Activated naive CD4-positive, alpha-beta T cell treated with anti-CD3 and anti-CD28 coated beads, Interleukin-2, amount 10 ng/mL, durations not matched to agents 7 days and 5 days (primary cell): ENCODE data around the gene COX5B.
"Not testable (repeated sequence)": the region's sequence is repeated elsewhere in the genome, so short reads cannot be mapped to it uniquely, and the experiment has no call there.

Experiments
- CTCF ChIA-PET: fragments of 350-600 bp; sonication (Branson Sonifier 250); formaldehyde crosslinking; loops from one replicate; lab custom pipeline; 2021; ENCODE audit warnings: antibody characterized with exemption; lab: Charles Lee
- DNase-seq: peaks from one replicate; pipeline ENCODE4 v3.0.0-alpha.2; 2020
- H3K27ac Mint-ChIP-seq: one replicate; pipeline ENCODE4 v1.8.0; 2021; ENCODE audit warnings: mild to moderate bottlenecking, moderate library complexity, mixed read lengths
- H3K27me3 Mint-ChIP-seq: one replicate; pipeline ENCODE4 v1.8.0; 2021; ENCODE audit warnings: mild to moderate bottlenecking, mixed read lengths
- H3K36me3 Mint-ChIP-seq: one replicate; pipeline ENCODE4 v1.8.0; 2021; ENCODE audit warnings: mixed read lengths
- H3K4me1 Mint-ChIP-seq: one replicate; pipeline ENCODE4 v1.8.0; 2021; ENCODE audit warnings: mixed read lengths
- H3K4me3 Mint-ChIP-seq: one replicate; pipeline ENCODE4 v1.8.0; 2021; ENCODE audit warnings: mild to moderate bottlenecking, moderate library complexity, mixed read lengths
- H3K9me3 Mint-ChIP-seq: one replicate; pipeline ENCODE4 v1.8.0; 2021; ENCODE audit warnings: mixed read lengths

COX5B gene, protein sequence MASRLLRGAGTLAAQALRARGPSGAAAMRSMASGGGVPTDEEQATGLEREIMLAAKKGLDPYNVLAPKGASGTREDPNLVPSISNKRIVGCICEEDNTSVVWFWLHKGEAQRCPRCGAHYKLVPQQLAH

DNA sequence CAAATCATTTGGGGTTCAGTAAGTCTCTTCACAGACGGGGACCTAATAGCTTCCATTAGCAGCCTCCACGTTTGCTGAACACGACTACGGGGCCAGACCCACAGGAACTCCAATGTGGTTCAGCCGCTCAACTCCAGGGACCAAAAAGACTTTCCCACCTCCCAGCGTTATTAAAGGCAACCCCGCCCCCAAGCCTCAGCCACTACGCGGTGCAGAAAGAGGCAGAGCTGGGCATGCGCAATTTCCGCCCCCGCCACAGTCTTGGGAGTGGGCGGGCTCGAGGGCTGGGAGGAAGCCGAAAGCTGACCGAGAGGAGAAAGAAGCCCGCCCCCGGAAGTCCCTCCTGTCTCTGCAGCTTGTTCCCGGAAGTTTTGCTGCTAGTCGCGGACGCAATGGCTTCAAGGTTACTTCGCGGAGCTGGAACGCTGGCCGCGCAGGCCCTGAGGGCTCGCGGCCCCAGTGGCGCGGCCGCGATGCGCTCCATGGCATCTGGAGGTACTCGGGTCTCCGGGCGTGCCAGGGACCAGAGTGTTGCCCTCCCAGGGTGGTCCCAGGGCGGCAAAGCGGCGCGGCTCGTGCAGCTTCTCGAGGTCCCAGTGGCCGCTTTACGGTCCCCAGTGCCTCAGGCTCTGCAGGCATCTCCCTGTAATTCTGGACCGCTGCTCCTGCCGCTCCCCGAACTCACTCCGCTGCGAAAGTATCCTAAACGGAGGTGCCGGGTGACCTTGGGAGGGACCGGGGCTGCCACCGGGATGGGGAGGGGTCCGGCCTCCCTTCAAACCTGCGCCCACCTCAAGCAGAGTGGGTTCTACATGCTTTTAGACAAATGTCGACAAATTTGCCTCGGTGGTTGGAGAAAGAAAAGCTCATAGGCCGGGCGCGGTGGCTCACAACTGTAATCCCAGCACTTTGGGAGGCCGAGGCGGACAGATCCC, at the start of gene COX5B:
TSS of gene COX5B (plus strand) at position 368 of the 935 bp plus-strand sequence. CDS start at position 393, 25 bp downstream.
- no peaks in the 10 kb centered on the region for H3K9me3 Mint-ChIP-seq
- peaks cover 9% of the 10 kb centered on the region for H3K27me3 Mint-ChIP-seq
- peak; percentile 99 for DNase-seq
- H3K36me3 Mint-ChIP-seq: peaks cover 27% of the 10 kb centered on the region
- H3K4me3 Mint-ChIP-seq: peak within 1 kb of the TSS; percentile 81
- peaks cover 22% of the 10 kb centered on the region for H3K4me1 Mint-ChIP-seq
- peak within 1 kb of the TSS; percentile 94 for H3K27ac Mint-ChIP-seq
- CTCF ChIA-PET: interaction anchor here (0.9 to 2.2 kb wide), 8 partner anchors 13 to 54 kb away, joined by 3 to 9 read pairs (median 6); partner anchors contain the start of gene ACTR1B

DNA sequence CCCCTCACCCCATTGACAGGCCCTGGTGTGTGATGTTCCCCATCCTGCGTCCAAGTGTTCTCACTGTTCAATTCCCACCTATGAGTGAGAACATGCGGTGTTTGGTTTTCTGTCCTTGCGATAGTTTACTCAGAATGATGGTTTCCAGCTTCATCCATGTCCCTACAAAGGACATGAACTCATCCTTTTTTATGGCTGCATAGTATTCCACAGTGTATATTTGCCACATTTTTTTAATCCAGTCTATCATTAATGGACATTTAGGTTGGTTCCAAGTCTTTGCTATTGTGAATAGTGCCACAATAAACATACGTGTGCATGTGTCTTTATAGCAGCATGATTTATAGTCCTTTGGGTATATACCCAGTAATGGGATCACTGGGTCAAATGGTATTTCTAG, 49.7 kb upstream of the COX5B start:
- DNase-seq, H3K4me3 Mint-ChIP-seq, H3K36me3 Mint-ChIP-seq, H3K9me3 Mint-ChIP-seq, H3K4me1 Mint-ChIP-seq, H3K27ac Mint-ChIP-seq, CTCF ChIA-PET: not testable (repeated sequence)
- H3K27me3 Mint-ChIP-seq: peaks cover 30% of the 10 kb centered on the region

DNA sequence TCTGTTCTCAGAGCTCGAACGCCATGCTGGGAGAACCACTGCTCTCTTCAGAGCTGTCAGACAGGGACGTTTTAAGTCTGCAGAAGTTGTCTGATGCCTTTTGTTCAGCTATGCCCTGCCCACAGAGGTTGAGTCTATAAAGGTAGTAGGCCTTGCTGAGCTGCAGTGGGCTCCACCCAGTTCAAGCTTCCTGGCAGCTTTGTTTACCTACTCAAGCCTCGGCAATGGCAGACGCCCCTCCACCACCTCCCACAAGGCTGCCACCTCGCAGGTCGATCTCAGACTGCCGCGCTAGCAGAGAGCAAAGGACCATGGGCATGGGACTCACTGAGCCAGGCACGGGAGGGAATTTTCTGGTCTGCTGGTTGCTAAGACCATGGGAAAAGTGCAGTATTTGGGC, 44.3 kb upstream of the COX5B start:
- peaks cover 17% of the 10 kb centered on the region for H3K27me3 Mint-ChIP-seq
- H3K4me3 Mint-ChIP-seq, H3K27ac Mint-ChIP-seq, DNase-seq, H3K4me1 Mint-ChIP-seq, H3K36me3 Mint-ChIP-seq, CTCF ChIA-PET, H3K9me3 Mint-ChIP-seq: not testable (repeated sequence)

DNA sequence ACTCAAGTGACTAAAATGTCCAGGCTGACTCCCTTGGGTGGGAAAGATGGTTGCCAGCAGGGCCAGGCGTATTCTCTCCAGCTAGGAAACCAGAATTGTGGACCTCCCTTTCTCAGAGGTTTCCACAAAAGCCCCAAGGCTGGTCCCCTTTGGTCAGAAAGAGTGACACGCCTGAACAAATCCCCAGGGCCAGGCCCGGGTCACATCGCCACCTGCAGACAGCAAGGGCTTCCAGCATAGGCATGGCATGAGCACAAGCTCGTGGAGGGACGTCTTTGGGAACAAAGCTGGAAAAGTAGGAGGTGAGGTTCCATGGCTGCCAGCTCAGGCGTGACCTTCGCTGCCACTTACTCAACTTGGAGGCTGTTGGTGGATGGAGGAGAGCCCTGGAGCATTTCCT, 40.8 kb upstream of the COX5B start:
- H3K27me3 Mint-ChIP-seq: peaks cover 14% of the 10 kb centered on the region
- CTCF ChIA-PET, H3K4me1 Mint-ChIP-seq, H3K9me3 Mint-ChIP-seq, H3K4me3 Mint-ChIP-seq, H3K27ac Mint-ChIP-seq, H3K36me3 Mint-ChIP-seq, DNase-seq: not testable (repeated sequence)

DNA sequence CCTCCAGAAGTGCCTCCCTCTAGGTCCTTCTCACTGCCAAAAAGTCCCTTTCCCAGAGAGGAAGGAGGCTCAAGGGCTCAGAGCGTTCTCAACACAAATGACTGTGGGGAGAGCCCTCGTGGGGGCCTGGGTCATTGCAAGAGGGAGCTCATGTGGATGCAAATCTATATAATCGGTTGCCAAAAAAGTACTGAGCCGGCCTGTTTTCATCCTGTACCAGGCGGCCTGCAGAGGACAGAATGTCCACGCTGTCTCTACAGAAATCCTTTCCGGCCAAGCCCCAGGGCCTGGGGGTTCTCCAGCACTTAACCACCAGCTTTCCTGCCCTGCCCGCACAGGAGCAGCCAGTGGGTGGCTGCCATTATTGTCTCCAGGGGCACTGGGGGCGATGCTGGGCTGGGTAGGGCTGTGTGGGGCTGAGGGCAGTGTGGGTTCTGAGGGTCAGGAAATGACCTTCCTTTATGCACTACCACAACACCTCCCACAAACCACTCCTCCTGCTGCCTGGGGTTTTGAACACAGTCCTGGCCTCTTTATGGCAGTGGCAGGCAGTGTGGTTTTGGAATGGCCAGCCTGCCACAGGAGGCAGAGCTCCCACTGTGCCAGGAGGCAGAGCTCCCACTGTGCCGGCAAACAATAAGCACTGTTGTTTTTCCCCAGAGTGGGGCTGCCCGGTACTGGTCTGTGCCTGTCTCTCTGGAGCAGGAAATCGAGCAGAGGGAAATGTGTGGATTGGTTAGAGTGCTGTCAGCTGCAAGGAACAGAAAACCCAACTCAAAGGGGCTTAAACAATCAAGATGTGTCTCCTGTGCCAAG, 40.1 kb upstream of the COX5B start:
- DNase-seq, H3K4me3 Mint-ChIP-seq, H3K27me3 Mint-ChIP-seq, H3K4me1 Mint-ChIP-seq, H3K27ac Mint-ChIP-seq, CTCF ChIA-PET, H3K9me3 Mint-ChIP-seq, H3K36me3 Mint-ChIP-seq: not testable (repeated sequence)

DNA sequence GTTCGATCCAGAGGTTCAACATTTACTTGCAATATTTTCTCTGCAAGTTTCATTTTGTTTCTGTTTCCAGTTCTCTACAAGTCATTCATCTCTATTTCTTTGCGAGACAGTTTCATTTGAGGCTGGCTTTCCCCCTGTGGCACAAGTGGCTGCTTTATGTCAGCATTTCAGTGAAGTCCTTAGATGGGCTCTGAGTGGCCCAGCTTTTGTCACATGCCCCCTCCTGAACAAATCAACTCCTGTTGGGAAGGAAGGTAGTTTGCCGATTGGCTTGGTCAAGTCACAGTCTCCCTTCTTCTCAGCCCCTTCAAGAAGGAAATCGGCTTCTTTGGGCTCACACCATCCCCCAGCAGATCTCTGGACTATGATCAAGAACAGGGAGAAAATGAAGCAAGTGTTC, 37.1 kb upstream of the COX5B start:
- H3K36me3 Mint-ChIP-seq, CTCF ChIA-PET, H3K27ac Mint-ChIP-seq, DNase-seq, H3K4me3 Mint-ChIP-seq, H3K4me1 Mint-ChIP-seq, H3K27me3 Mint-ChIP-seq, H3K9me3 Mint-ChIP-seq: not testable (repeated sequence)

DNA sequence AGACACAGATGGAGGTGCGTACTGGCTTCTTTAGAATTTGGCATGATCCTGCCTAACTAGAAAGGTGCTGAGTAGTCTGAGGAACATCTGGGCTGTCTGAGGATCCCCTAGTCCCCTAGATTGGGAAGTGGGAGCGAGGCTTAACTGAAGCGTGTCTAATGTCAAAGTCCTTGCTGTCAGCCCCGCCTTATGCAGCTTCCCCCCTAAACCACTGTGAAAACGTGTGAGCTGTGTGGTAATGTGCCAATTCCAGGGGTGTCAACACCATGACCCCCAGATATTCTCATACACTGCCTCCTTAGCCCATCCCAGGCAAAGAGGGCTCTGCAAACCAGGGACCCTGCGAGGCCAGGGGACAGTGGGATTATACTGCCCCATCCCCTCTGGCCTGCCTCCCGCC, 34.0 kb upstream of the COX5B start:
- CTCF ChIA-PET, H3K4me3 Mint-ChIP-seq, H3K27me3 Mint-ChIP-seq, H3K9me3 Mint-ChIP-seq, H3K27ac Mint-ChIP-seq, DNase-seq, H3K36me3 Mint-ChIP-seq, H3K4me1 Mint-ChIP-seq: not testable (repeated sequence)

DNA sequence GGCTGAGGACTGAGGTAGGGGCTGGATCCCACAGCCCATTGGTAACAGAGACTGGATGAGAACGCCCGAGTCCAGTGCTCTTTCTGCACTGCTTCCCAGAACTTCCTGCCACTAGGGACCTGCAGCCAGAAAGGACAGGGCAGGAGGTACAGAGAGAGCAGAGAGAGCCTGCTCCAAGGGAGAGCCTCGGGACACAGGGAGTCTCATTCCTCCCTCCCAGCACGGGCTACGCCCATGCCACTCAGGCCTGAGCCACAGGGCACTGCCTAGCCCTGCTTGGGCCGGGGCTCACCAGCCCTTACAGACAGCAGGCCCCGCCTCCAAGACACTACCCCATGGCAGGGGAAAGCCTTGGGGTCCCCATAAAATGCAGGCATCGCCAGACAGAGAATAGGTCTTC, 30.1 kb upstream of the COX5B start:
- H3K36me3 Mint-ChIP-seq, CTCF ChIA-PET, DNase-seq, H3K4me1 Mint-ChIP-seq, H3K27me3 Mint-ChIP-seq, H3K4me3 Mint-ChIP-seq, H3K27ac Mint-ChIP-seq, H3K9me3 Mint-ChIP-seq: not testable (repeated sequence)

DNA sequence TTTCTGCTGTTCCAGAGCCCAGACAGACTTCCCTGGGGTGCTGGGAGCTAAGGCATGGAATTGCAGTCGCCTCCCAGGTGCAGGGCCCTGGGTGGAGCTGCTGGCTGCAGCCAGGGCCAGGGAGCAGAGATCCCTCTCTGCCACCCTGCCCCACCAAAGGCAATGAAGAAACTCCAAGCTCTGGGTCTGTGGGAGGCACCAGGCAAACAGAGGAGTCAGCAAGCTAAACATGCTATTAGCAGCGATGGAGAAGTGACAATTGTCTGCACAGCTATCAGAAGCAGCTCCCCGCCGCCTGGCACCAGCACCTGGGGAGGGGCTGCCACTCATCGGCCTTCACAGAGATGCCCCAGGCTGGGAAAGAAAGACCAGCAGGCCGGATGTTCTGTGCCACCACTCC, 28.0 kb upstream of the COX5B start:
- H3K27ac Mint-ChIP-seq: no peak overlapping the region
- H3K36me3 Mint-ChIP-seq: no peaks in the 10 kb centered on the region
- CTCF ChIA-PET: no interaction called here
- no peaks in the 10 kb centered on the region for H3K27me3 Mint-ChIP-seq
- H3K4me1 Mint-ChIP-seq: no peaks in the 10 kb centered on the region
- no peak for DNase-seq
- no peaks in the 10 kb centered on the region for H3K9me3 Mint-ChIP-seq
- H3K4me3 Mint-ChIP-seq: no peak overlapping the region

DNA sequence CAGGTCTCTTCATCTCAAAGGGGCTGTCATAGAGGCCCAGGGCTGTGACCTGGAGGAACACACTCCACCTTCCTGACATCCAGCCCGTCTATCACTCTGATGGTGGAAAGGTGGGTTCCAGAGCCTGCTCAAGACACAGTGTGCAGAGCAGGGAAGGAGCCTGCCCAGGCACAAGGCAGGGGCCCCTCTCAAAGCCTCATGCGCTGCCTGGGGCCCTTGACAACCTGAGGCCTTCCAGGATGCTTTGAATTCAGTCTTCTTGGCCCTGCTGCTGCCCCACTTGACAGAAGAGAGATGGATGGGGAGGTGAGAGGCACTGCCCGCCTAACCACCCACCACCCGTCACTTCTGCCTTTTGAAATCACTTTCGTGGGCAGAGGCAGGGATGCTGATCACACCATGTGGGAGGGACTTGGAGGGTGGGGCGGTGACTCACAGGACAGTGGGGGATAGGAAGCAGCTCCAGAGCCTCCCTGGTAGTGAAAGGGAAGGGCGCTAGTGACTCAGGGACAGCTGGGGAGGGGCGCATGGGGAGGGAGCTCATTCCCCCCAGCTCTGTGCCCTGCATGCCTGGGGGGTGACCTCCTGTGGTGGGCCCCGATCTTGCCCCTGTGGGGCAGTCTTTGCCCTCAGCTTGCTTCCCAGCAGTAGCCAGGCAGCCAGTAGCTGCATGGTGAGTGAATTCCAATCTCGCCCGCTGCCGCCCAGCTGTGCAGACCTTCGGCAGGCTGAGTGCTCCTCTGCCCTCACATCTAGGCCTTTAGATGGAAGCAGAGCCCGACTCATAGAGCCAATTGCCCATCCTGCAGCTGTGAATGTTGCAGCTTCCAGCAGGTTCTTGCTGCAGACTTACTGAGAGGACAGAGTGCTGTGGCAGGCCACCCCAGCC, 26.7 kb upstream of the COX5B start:
- H3K9me3 Mint-ChIP-seq, H3K27me3 Mint-ChIP-seq, H3K4me1 Mint-ChIP-seq, DNase-seq, H3K36me3 Mint-ChIP-seq, H3K27ac Mint-ChIP-seq, CTCF ChIA-PET, H3K4me3 Mint-ChIP-seq: not testable (repeated sequence)

DNA sequence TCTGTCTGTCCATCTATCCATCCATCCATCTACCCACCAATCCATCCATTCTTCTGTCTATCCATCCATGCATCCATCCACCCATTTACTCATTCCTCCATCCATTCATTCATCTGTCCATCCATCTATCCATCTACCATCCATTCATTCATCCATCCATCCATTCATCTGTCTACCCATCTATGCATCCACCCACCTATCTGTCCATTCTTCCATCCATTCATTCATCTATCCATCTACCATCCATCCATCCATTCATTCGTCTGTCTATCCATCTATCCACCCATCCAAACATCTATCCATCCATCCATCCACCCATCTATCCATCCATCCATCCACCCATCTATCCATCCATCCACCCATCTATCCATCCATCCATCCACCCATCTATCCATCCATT, 25.4 kb upstream of the COX5B start:
- CTCF ChIA-PET, H3K4me1 Mint-ChIP-seq, H3K36me3 Mint-ChIP-seq, DNase-seq, H3K4me3 Mint-ChIP-seq, H3K9me3 Mint-ChIP-seq, H3K27me3 Mint-ChIP-seq, H3K27ac Mint-ChIP-seq: not testable (repeated sequence)

DNA sequence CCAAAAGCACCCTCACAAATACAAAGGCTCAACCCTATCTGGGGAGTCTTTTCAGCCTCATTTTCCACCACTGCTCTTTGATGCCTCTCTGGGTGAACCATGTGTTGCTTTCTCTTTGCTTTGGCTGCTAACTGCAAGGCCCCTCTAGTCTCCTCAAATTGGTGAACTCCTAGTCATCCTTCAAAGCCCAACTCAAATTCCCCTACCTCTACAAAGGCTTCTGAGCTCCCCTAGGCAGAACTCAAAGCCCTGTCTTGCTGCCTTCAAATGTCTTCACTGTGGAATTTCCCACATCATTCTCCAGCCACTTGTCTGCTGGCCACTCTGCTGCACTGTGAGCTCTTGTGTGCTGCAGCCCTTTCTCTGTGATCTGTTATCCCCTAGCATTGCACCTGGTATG, 22.9 kb upstream of the COX5B start:
- CTCF ChIA-PET, H3K9me3 Mint-ChIP-seq, H3K36me3 Mint-ChIP-seq, H3K4me1 Mint-ChIP-seq, H3K27ac Mint-ChIP-seq, DNase-seq, H3K4me3 Mint-ChIP-seq: not testable (repeated sequence)
- H3K27me3 Mint-ChIP-seq: peaks cover 15% of the 10 kb centered on the region

DNA sequence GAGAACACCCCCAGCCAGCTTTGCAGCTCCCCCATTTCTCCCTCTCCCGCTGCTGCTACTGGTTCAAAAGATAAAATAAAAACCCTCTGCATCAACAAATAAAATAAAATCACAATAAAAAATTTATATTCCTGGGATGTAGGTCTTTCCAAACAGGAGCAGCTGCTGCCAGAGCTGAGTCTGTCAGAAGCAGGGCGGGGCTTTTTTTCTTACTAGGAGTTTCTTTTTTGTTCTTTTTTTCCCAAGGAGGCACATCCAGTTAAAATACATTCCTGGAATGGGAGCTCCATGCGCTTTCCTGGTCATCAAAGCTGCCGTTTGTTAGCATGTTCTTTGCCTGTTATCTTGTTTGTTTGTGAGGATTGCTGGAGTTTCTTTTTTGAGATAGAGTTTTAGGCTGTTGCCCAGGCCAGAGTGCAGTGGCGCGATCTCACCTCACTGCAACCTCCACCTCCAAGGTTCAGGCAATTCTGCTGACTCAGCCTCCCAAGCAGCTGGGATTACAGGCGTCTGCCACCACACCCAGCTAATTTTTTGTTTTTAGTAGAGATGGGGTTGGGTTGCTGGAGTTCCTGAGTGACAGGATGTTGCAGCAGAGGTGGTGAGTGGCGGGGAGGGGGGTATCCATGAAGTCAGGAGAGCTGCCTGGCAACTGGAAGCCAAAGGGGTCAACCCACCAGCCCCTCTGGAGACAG, 20.4 kb upstream of the COX5B start:
- H3K4me3 Mint-ChIP-seq, DNase-seq, H3K36me3 Mint-ChIP-seq, H3K4me1 Mint-ChIP-seq, H3K27ac Mint-ChIP-seq, H3K9me3 Mint-ChIP-seq, CTCF ChIA-PET: not testable (repeated sequence)
- peaks cover 17% of the 10 kb centered on the region for H3K27me3 Mint-ChIP-seq
